Cardiac muscle cell (in vitro differentiated cells and primary cell): ENCODE results near the gene C4orf50. TPM values are rescaled to one million over a fixed set of nuclear protein-coding genes. Genes with fewer than 3 reads are reported as not detected.

ENCODE experiments used
- DNase-seq, 2 donors: peaks; one replicate each; pipeline versions ENCODE4 v3.0.0 to v3.0.0-alpha.2; 2010 to 2017; ENCODE audit warnings: low read depth in 1 of 2, low spot score in 1 of 2
- H3K27ac ChIP-seq: fragments of 200-600 bp; sonication (generic); 2 replicates; pipeline ENCODE4 v1.5.1; 2016
- H3K27me3 ChIP-seq: fragments of 200-600 bp; sonication (generic); 2 replicates; pipeline ENCODE4 v1.6.0; 2016; ENCODE audit warnings: control low read depth
- H3K36me3 ChIP-seq: fragments of 200-600 bp; sonication (generic); 2 replicates; pipeline ENCODE4 v1.5.1; 2016; ENCODE audit warnings: control low read depth
- H3K4me1 ChIP-seq: fragments of 200-600 bp; sonication (generic); 2 replicates; pipeline ENCODE4 v1.8.1; 2017; ENCODE audit warnings: low read depth, mild to moderate bottlenecking, mixed run types
- H3K4me3 ChIP-seq: fragments of 200-600 bp; sonication (generic); 2 replicates; pipeline ENCODE4 v1.5.1; 2016; ENCODE audit warnings: mild to moderate bottlenecking
- H3K9me3 ChIP-seq: fragments of 200-600 bp; sonication (generic); 2 replicates; pipeline ENCODE4 v1.5.1; 2017; ENCODE audit warnings: low read depth, mild to moderate bottlenecking, control low read depth
- CTCF ChIP-seq: IDR thresholded peaks from 2 replicates; pipeline ENCODE4 v1.5.1; 2012; ENCODE audit warnings: low read depth, mild to moderate bottlenecking, low read length
- polyA plus RNA-seq: library from polyadenylated mRNA; unstranded; fragments of >200 nt; fragmentation: Nextera tagmentation; extraction: Ambion mirVana; gene quantifications from 2 replicates; pipeline ENCODE4 v1.2.1, GENCODE V29; 2016
- total RNA-seq: library from RNA; depleted of rRNA; stranded (reverse); fragments of >200 nt; gene quantifications from 2 replicates; pipeline ENCODE4 v1.2.3, GENCODE V29; 2016

Gene C4orf50
- total and polyA plus RNA-seq, 2 experiments from 2014 or later, result 0.15 TPM; not detected in 1

GRCh38 chr4:5897674-5898073 lies 120.6 kb downstream of the C4orf50 start:
- Histone ChIP-seq H3K27me3 (peaks cover 64% of the 10 kb centered on the region), H3K36me3 (no peaks in the 10 kb centered on the region), H3K4me1 (no peaks in the 10 kb centered on the region), H3K27ac (no peak overlapping the region), H3K9me3 (no peaks in the 10 kb centered on the region), H3K4me3 (no peak overlapping the region)
- no peak for TF ChIP-seq CTCF
- no peak for DNase-seq

- Histone ChIP-seq H3K9me3 (no peaks in the 10 kb centered on the region), H3K4me1 (no peaks in the 10 kb centered on the region), H3K27me3 (peaks cover 86% of the 10 kb centered on the region), H3K36me3 (no peaks in the 10 kb centered on the region), H3K4me3 (no peak overlapping the region), H3K27ac (no peak overlapping the region)
- no peak for TF ChIP-seq CTCF
- peak in 1 of 2 donors; percentile 53 for DNase-seq
Observed at GRCh38 chr4:5895287-5895686, 122.9 kb downstream of the C4orf50 start.

- Histone ChIP-seq H3K27me3 (peaks cover 90% of the 10 kb centered on the region), H3K36me3 (no peaks in the 10 kb centered on the region), H3K4me1 (no peaks in the 10 kb centered on the region), H3K27ac (no peak overlapping the region), H3K4me3 (no peak overlapping the region), H3K9me3 (no peaks in the 10 kb centered on the region)
- no peak for TF ChIP-seq CTCF
- DNase-seq, result no peak
Observed at GRCh38 chr4:5894266-5894665, 124.0 kb downstream of the C4orf50 start.

GRCh38 chr4:5893591-5893990 lies 124.6 kb downstream of the C4orf50 start:
- Histone ChIP-seq H3K9me3 (no peaks in the 10 kb centered on the region), H3K27ac (no peak overlapping the region), H3K4me3 (no peak overlapping the region), H3K36me3 (no peaks in the 10 kb centered on the region), H3K27me3 (peaks cover 91% of the 10 kb centered on the region), H3K4me1 (no peaks in the 10 kb centered on the region)
- DNase-seq, result no peak
- TF ChIP-seq CTCF, result no peak

GRCh38 chr4:5893004-5893580 lies 125.1 kb downstream of the C4orf50 start, which contains the start of gene CRMP1:
CRMP1 (minus strand) TSS chr4:5893086; CDS start chr4:5892969, 117 bp downstream.
- peak; percentile 19 to 72 for DNase-seq
- H3K4me1 ChIP-seq, result no peaks in the 10 kb centered on the region
- no peaks in the 10 kb centered on the region for H3K9me3 ChIP-seq
- peaks cover 91% of the 10 kb centered on the region for H3K27me3 ChIP-seq
- no peak for TF ChIP-seq CTCF
- no peak within 1 kb of the TSS for H3K4me3 ChIP-seq
- no peaks in the 10 kb centered on the region for H3K36me3 ChIP-seq
- no peak within 1 kb of the TSS for H3K27ac ChIP-seq
